Stimulated activated CD8-positive, alpha-beta memory T cell treated with anti-CD3 and anti-CD28 coated beads, Interleukin-4, amount 100 ng/mL, for 4 hours (primary cell): Measurements from ENCODE around the gene CHD1L.
"Not testable (repeated sequence)": the region's sequence is repeated elsewhere in the genome, so short reads cannot be mapped to it uniquely, and the experiment has no call there.

Experiments used
- DNase-seq, 2 donors: peaks; one replicate each; pipeline ENCODE4 v3.0.0-alpha.2; 2020; ENCODE audit warnings: low read depth in 2 of 2, low spot score in 1 of 2

Gene CHD1L

DNA sequence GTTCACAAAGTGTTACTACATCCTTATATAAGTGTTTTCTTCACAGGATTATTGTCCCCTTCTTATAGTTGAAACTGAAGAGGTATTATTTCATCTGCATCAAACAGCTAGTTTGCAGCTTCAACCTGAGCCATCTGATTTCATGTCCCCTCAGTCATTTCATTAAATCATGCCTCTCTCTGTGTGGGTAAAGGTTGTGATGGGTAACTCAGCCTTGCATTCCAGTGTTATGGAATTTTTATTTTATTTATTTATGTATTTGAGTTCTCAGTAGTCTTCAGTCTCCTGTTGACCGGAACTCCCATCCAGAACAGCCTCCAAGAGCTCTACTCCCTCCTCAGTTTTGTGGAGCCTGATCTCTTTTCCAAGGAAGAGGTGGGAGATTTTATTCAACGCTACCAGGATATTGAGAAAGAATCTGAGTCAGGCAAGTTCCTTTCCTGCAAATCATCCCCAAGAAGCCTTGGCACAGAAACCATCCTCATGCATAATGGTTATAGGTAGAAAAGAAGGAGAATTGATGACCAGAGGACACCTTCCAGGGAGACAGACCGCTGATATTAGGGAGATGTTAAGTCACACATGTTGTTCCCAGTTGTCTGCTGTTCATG is 21.8 kb downstream of the CHD1L start:
- DNase-seq = no peak

DNA sequence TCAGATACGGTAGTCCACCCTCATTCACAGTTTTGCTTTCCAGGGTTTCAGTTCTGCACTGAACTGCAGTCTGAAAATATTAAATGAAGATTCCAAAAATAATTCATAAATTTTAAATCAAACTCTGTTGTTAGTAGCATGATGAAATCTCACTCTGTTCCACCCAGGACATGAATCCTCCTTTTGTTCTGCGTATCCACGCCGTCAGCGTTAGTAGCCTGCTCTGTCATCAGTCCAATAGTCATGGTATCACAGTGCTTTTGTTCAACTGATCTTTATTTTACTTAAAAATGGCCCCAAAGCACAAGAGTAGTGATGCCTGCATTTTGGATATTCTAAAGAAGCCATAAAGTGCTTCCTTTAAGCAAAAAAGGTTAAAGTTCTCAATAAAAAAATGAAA is 23.9 kb downstream of the CHD1L start:
- DNase-seq = no peak

DNA sequence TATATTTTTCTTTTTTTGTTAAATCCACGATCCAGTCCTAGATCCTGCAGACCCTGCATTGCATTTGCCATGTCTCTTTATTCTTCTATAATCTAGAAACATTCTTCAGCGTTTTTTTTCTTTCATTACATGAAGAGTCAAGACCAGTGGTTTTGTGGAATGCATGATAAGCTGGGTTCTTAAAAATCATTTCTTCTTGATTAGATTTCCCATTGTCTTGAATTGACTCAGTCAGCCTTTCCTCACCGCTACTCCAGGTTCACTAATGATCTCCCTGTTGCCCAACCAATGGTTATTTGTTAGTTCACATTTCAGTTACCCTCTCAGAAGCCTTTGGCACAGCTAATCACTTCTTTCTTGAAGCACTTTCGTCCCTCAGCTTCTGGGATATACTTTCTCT is 25.2 kb downstream of the CHD1L start:
- DNase-seq = no peak

DNA sequence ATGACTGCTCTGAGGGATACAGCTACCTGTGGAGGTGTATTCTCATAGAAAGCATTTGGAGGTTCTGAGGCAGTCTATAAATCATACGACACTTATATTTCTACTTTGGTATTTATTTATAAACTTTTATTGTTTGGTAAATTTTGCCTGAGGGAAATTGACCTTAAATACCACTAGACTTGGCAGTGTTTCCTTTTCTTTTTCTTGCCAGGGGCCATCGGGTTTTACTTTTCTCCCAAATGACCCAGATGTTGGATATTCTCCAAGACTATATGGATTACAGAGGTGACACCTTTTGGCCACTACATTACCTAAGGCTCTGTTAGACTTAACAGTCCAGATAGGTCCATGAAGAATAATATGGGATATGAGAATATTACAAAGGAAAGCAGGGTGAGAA is 28.2 kb downstream of the CHD1L start:
- no peak for DNase-seq

DNA sequence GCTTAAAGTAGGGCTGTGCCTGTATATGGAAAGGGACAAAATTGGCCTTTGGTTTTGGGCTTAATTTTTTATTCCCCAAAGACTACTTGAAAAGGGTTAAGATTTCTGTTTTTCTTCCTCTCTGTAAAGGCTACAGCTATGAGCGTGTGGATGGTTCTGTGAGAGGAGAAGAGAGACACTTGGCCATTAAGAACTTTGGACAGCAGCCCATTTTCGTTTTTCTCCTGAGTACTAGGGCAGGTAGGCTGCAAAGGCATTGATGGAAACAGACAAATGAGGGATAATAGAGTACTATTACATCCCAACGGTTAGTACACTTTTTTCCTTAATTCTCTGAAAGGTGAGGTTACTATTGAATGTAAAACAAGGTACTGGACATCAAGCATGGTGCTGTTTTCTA is 29.6 kb downstream of the CHD1L start:
- no peak for DNase-seq

DNA sequence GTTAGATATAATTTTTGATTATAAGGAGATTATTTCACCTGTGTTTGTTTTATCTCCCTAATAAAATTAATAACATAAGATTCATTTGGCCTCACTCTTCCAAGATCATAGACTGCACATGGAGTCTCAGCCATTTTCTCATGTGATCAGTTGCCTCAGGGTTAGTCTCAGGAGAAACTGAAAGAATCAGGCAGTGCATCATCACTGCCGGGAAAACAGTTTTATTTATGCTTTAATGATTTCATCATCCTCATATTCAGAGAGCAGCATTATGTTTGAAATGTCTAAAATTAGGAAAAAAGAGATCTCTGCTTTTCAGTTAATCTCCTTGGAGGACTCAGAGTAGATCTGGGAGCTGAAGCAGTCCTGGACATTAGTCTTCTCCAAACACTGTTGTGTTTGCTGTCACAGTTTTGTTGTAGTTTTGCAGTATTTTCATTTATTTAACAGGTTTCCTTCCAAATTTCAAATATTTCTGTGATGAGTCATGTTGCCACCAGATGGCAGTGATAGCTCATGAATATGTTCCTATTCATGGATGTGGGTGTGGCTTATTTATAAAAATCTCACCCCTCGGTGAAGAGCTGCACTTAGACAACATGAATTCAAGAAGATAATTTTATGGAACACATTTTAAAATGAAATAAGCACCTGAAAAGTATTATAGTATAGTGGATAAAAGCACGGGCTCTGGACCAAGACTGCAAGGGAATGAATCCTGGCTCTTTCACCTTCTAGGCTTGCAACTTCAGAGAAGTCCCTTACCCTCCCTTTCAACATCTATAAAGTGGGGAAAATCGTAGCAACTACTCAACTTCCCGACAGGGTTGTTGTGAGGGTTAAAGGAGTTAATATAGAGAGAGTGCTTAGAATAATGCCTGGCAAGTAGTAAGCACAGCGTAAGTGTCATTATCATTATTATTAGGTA is 31.2 kb downstream of the CHD1L start:
- DNase-seq = no peak

DNA sequence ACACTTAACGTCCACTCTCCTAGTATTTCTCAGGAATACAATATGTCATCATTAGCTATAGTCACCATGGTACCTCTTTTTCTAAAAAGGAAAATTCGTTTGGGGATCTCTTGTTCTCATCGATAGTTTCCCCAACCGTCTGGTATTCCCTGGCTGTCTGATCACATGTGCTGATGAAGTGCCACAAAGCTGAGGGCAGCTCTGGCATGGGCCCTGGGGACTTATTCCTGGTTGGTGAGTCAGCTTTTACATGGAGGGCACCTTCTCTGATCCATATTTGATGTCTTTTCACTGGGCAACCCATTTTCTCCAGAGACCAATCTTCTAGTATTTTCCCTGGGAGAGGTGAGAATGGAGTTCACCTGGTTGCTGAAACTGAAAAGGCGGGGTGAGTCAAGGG is 39.5 kb downstream of the CHD1L start:
- DNase-seq = no peak

DNA sequence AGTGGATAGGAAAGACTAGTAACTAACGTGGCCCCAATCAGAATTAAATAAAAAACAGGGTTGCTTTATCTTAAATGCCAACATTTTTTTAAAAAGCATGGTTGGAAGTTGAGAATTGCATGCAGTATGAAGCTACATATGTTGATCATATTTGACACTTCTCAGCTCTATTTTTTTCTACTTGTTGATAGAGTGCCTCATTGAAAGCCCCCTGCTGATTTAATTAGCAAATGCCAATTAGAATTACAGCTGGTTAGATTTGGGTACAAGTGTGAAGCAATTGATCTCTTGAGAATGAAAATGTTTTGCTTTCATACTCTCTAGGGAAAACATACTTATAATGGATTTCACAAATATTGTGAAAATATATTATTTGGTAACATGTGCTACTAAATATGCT is 40.5 kb downstream of the CHD1L start:
- no peak for DNase-seq

DNA sequence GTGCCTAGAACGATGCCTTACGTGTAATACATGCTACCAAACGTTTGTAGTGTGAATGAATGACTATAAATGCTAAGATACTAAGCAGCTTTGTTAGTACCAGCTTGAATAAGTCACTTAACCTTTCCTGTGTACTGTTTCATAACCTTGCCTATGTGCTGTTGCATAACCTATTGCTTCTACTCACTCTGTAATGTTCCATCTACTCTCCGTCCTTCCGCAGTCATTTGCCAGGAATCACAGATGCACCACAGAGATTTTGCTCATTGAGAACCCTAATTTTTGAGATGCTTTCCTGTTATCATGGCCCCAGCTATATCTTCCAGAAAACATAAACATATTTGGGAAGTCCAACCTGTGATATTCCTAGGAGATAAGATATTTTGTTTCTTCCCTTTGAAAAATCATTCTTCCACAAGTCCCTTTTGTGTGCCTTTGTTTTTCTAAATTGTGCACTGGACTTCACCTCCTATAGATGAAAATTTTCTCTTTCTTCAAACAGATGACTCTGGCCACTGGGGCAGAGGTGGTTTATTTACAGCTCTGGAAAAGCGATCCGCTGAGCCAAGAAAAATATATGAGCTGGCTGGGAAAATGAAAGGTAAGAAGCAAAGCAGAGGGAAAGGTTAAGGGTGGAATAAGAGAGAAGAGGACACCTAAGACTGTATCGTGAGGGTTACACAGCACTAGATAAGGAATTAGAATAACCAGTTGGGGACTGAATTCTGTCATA is 44.8 kb downstream of the CHD1L start:
- DNase-seq = no peak

DNA sequence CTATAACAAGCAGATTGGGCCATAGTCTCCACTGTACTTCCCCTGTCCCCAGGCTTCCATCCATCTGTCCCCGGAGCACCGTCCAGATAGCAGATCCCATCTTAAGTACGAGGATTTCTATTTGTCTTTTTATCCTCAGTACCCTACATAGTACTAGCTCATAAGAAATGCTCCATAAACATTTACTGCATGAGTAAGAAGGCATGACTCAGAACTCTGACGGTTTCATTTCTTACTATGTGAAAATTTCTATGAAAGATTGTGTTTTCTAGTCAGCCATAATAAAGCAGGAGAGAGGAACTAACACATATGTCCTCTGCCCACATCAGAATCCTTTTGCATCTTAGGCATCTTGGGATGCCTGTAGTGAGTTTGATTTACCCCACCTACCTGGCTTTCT is 49.5 kb downstream of the CHD1L start:
- DNase-seq = no peak

DNA sequence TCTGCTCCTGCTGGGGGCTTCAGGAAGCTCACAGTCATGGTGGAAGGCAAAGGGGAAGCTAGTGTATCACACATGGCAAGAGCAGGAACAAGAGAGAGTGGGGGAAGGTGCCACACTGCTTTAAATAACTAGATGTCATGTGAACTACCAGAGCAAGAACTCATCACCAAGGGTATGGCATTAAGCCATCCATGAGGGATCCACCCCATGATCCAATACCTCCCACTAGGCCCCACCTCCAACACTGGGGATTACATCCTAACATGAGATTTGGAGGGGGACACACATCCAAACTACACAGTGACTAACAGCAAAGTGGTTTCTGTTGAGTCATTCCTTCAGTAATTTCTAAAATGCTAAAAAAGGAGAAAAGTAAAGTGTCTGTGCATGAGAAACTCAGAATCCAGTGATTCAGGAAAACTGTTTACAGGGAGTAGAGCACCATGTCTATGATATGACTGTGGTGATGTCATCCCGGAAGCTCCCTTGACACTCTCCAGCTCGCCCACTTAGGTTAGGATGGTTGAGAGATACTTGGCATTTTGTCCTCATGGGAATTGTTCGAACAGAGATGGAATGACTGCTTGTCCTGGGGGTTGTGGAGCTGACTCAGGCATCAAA is 50.3 kb downstream of the CHD1L start:
- no peak for DNase-seq

DNA sequence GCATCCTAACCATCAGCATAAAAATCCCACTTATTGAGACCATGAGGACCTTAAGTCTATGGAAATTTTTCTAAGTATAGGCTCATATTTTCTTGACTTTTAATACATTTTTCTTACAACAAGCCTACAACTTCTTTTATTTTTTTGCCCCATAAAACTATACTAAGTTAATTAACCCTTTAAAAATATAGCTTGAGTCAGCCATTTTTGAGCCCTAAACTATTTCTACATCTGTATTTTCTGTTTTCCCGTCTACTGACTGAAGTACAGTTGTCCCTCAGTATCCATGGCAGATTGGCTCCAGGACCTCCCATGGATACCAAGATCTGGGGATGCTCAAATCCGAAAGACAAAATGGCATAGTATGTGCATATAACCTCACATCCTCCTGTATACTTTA is 55.0 kb downstream of the CHD1L start:
- no peak for DNase-seq

DNA sequence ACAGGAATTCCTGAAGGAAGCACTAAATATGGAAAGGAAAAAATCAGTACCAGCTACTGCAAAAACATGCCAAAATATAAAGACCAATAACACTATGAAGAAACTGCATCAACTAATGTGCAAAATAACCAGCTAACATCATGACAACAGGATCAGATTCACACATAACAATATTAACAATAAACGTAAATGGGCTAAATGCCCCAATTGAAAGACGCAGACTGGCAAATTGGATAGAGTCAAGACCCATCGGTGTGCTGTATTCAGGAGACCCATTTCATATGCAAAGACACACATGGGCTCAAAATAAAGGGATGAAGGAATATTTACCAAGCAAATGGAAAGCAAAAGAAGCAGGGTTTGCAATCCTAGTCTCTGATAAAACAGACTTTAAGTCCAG is 63.3 kb downstream of the CHD1L start:
- not testable (repeated sequence) for DNase-seq

DNA sequence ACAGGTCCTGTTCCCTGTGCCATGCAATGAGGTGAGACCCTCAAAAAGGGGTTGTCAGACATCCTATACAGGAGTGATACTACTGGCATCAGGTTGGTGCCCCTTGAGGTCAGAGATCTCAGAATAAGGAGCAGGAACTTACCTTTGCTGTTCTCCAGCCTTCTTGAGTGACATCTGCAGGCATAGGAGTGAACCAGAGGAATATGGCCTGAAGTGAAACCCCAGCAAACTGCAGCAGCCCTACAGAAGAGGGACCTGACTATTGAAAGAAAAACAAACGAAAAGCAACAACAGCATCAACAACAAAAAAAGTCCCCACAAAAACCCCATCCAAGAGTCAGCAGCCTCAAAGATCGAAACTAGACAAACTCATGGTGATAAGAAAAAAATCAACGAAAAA is 74.5 kb downstream of the CHD1L start:
- DNase-seq = no peak

DNA sequence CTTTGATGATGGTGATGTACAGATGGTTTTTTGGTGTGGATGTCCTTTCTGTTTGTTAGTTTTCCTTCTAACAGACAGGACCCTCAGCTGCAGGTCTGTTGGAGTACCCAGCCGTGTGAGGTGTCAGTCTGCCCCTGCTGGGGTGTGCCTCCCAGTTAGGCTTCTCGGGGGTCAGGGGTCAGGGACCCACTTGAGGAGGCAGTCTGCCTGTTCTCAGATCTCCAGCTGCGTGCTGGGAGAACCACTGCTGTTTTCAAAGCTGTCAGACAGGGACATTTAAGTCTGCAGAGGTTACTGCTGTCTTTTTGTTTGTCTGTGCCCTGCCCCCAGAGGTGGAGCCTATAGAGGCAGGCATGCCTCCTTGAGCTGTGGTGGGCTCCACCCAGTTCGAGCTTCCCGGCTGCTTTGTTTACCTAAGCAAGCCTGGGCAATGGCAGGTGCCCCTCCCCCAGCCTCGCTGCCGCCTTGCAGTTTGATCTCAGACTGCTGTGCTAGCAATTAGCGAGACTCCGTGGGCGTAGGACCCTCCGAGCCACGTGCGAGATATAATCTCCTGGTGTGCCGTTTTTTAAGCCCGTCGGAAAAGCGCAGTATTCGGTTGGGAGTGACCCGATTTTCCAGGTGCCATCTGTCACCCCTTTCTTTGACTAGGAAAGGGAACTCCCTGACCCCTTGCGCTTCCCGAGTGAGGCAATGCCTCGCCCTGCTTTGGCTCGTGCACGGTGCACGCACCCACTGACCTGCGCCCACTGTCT is 84.6 kb downstream of the CHD1L start:
- not testable (repeated sequence) for DNase-seq

DNA sequence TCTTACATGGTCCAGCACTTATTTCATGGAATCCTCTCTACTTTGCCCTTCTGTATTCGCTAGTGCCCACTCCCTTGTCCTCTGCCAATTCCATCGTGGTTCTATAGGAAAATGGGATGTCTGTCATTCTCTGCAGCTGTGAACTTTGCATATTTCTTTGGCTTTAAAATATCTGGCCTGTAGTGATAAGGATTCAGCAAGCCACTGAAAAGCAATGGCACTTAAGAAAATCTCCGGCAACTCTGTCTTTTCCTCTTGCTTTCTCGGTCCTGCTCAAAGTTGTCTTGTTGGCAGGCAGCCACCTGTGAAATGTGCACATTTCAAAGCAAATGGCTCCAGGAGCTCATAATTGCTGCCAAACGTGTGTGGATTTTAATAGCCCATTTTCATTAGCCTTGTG is 91.8 kb downstream of the CHD1L start:
- no peak for DNase-seq

DNA sequence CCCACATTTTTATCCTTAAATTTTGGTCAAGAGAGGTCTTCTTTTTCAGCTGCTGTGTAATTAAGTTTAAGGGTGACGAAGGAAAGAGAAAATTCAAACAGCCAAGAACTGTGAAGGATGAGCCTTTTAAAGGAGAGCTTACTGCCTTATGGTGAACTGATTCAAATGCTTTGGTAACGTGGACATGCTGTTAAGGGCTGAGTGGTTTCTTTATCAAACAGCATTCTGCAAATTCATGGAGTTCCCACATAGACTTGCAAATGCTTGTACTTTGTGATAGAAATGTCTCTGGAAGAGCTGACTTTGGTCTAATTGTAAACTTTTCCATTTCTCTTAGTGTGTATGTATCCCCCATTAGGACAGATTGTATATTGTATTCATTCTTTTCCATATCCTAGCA is 93.8 kb downstream of the CHD1L start:
- no peak for DNase-seq

DNA sequence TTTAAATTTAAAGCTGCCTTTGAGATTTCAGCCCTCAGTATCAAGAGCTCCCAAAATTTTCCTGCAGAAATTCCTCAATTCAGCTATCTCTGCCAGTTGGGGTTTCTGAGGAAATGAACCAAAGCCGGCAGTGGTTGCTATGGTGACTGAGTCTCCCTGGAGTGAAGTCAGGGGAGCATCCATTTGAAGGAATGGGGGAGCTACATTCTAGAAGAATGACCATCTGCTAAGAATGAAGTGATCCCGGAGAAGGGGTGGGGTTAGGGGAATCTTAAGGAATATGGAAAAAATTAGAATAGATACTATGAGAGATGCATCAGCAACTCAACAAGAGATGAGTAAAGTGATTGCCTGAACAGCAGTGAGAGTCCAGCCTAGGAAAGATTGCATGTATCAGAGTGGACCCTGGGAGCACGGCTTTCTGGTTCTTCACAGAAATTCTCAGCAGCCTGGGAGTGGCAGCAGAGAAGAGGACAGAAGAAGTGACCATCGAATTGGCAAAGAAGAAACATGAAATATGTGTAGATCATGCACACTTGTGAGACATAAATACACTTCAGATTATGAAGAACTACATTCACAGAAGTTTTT is 94.7 kb downstream of the CHD1L start:
- DNase-seq = no peak

DNA sequence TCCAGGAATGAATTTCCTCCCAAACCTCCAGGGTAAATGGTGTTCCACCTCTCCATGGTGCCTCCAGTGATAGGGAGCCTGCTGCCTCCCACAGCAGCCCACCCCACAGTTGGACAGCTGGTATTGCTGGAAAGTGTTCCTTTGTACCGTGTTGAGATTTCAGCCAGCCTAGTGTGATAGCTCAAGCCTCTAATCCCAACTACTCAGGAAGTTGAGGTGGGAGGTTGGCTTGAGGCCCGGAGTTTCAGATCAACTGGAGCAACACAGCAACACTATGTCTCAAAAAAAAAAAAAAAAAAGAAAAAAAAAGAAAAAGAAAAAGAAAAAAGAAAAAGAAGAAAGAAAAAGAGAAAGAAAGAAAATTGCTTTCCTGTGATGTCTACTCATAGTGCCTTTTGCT is 96.1 kb downstream of the CHD1L start:
- no peak for DNase-seq

DNA sequence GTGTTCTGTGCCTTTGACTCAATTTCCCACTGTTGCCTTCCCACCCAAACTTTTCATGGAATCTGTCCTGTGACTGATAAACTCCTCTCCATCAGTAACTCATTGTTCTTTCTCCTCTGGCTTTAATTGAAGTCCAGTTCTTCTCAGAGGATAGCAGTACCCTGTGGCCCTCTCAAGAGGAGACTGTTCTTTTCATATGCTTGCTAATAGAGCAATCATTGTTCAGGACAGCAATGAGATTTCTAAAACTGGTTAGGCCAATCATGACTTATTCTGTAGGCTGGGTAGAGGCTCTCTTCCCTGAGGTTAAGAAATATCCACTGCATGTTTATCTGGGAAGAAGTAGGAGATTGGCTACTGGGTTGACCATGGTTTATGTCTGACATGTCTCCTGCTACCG is 98.8 kb downstream of the CHD1L start:
- no peak for DNase-seq
